NCI-H69 (cell line): ENCODE measurements around the gene TAF11L8.
A peak's percentile ranks its signal among the peaks of the same experiment; 100 is the strongest.
"Not testable (repeated sequence)": the region's sequence is repeated elsewhere in the genome, so short reads cannot be mapped to it uniquely, and the experiment has no call there.

Experiments used
- DNase-seq: peaks from one replicate; lab custom pipeline; 2025; lab: John Stamatoyannopoulos, UW

Gene TAF11L8

GRCh38 chr5:17590860-17591259 lies at the start of gene TAF11L8:
TAF11L8 (minus strand) TSS chr5:17590960.
- not testable (repeated sequence) for DNase-seq

DNA sequence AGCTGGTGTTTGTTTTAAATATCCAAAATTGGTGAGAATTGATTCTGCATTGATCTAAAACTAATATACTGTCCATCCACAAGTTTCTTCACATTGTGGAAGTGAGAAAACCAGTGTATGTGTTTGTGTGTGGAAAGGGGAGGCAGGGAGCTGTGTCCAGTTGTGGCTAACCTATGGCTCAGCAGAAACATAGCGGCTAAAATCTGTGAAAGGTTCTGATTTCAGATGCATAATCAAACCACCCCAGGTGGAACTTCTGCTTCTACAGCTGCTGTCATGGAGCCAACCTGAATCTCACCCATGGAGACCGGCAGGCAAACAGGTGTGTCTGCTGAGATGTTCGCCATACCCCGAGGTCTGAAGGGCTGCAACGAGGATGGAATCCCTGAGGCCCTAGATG lies 43.4 kb upstream of the TAF11L8 start, which contains the start of gene TAF11L14:
TAF11L14 (plus strand) TSS at position 301 of the 400 bp plus-strand sequence.
- no peak for DNase-seq

- DNase-seq: not testable (repeated sequence)
Observed at GRCh38 chr5:17631788-17632187, 41.0 kb upstream of the TAF11L8 start, which contains the start of gene TAF11L13. TAF11L13 (plus strand) TSS chr5:17632088.

- DNase-seq: no peak
Observed at GRCh38 chr5:17625686-17626085, 34.9 kb upstream of the TAF11L8 start.

GRCh38 chr5:17620627-17621026 lies 29.9 kb upstream of the TAF11L8 start:
- DNase-seq: peak; percentile 44

GRCh38 chr5:17619354-17619753 lies 28.6 kb upstream of the TAF11L8 start:
- no peak for DNase-seq

GRCh38 chr5:17614872-17615605 lies 24.3 kb upstream of the TAF11L8 start:
- no peak for DNase-seq

- DNase-seq: not testable (repeated sequence)
Observed at GRCh38 chr5:17610092-17610491, 19.3 kb upstream of the TAF11L8 start, which contains the start of gene TAF11L12. TAF11L12 (plus strand) TSS chr5:17610392.

GRCh38 chr5:17607461-17607860 lies 16.7 kb upstream of the TAF11L8 start:
- DNase-seq: not testable (repeated sequence)

GRCh38 chr5:17604951-17605350 lies 14.2 kb upstream of the TAF11L8 start:
- no peak for DNase-seq

DNA sequence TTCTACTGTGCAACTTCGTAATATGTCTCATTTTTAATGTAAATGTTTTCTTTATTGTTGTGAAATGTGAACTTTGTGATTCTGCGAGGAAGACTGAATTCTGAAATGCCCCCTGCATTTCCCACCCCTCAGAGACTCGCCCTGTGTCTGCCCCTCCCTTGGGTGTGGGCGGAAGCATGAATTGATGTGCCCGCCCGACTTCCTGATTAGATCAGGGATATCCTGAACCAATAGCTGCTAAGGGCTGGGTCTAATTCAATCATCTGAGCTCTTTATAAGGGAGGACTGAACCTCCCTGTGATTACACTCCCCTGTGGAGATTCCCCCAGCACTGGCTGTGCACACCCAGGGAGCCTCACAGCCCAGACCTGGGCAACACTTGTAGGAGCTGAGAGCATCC lies 13.1 kb upstream of the TAF11L8 start, which contains the start of gene TAF11L11:
TAF11L11 (plus strand) TSS at position 304 of the 400 bp plus-strand sequence.
- DNase-seq: peak; percentile 7

DNA sequence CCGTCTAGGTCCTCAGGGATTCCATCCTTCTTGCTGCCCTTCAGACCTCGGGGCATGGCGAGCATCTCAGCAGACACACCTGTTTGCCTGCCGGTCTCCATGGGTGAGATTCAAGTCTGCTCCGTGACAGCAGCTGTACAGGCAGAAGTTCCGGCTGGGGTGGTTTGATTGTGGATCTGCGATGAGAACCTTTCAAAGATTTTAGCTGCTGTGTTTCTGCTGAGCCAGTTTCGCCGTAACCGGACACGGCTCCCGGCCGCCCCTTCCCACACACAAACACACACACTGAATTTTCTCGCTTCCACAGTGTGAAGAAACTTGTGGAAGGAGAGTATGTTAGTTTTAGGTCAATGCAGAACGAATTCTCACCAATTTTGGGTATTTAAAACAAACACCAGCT lies 7.0 kb upstream of the TAF11L8 start, which contains the start of gene TAF11L10:
TAF11L10 (minus strand) TSS at position 101 of the 400 bp plus-strand sequence.
- DNase-seq: not testable (repeated sequence)

DNA sequence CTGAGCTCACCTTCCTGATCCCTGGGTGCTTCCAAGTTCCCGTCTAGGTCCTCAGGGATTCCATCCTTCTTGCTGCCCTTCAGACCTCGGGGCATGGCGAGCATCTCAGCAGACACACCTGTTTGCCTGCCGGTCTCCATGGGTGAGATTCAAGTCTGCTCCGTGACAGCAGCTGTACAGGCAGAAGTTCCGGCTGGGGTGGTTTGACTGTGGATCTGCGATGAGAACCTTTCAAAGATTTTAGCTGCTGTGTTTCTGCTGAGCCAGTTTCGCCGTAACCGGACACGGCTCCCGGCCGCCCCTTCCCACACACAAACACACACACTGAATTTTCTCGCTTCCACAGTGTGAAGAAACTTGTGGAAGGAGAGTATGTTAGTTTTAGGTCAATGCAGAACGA lies 3.5 kb upstream of the TAF11L8 start, which contains the start of gene TAF11L9:
TAF11L9 (minus strand) TSS at position 140 of the 400 bp plus-strand sequence.
- DNase-seq: not testable (repeated sequence)

DNA sequence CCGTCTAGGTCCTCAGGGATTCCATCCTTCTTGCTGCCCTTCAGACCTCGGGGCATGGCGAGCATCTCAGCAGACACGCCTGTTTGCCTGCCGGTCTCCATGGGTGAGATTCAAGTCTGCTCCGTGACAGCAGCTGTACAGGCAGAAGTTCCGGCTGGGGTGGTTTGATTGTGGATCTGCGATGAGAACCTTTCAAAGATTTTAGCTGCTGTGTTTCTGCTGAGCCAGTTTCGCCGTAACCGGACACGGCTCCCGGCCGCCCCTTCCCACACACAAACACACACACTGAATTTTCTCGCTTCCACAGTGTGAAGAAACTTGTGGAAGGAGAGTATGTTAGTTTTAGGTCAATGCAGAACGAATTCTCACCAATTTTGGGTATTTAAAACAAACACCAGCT lies 5.1 kb downstream of the TAF11L8 start, which contains the start of gene TAF11L7:
TAF11L7 (minus strand) TSS at position 101 of the 400 bp plus-strand sequence.
- DNase-seq: not testable (repeated sequence)
